Astrocyte (in vitro differentiated cells and primary cell): ENCODE measurements around the gene DDN.

ENCODE experiments used
- EZH2 ChIP-seq: IDR thresholded peaks from 2 replicates; pipeline ENCODE4 v1.6.1; 2012; ENCODE audit warnings: mild to moderate bottlenecking, low read length, inconsistent platforms; ENCODE audit not compliant: insufficient read depth
- TF ChIP-seq, protein P1 (sequence below): IDR thresholded peaks from 2 replicates; pipeline ENCODE4 v1.5.1; 2011; ENCODE audit warnings: low read depth, mild to moderate bottlenecking, inconsistent platforms, low read length, moderate library complexity; ENCODE audit not compliant: insufficient read depth

DNA sequence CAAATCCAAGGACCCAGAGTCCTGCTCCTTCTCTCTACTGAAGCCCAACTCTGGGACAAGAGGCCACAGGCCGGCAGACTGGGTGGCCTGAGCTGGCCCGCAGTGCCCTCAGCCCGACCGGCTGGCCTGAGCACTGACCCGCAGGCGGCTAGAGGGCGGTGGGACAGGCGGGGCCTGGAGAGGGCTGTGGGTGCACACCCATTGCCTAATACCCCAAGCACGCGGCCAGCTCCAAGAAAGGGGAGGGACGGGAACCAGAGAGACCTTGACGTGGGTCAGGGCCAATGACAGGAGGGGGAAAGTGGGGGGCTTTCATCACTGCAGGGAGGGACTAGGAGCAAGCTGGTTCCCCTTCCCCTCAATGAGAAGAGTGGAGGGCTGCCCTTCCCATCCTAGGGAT is 25.6 kb downstream of the DDN start:
- TF ChIP-seq EZH2 = no peak
- TF ChIP-seq, protein P1, sequence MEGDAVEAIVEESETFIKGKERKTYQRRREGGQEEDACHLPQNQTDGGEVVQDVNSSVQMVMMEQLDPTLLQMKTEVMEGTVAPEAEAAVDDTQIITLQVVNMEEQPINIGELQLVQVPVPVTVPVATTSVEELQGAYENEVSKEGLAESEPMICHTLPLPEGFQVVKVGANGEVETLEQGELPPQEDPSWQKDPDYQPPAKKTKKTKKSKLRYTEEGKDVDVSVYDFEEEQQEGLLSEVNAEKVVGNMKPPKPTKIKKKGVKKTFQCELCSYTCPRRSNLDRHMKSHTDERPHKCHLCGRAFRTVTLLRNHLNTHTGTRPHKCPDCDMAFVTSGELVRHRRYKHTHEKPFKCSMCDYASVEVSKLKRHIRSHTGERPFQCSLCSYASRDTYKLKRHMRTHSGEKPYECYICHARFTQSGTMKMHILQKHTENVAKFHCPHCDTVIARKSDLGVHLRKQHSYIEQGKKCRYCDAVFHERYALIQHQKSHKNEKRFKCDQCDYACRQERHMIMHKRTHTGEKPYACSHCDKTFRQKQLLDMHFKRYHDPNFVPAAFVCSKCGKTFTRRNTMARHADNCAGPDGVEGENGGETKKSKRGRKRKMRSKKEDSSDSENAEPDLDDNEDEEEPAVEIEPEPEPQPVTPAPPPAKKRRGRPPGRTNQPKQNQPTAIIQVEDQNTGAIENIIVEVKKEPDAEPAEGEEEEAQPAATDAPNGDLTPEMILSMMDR = no peak
